ENCODE results near the gene CDH6. TPM values are rescaled to one million over a fixed set of nuclear protein-coding genes. Genes with fewer than 3 reads are reported as not detected.

CDH6 gene
- total RNA-seq, 1 experiment from 2014 or later = 0.12 TPM

DNA sequence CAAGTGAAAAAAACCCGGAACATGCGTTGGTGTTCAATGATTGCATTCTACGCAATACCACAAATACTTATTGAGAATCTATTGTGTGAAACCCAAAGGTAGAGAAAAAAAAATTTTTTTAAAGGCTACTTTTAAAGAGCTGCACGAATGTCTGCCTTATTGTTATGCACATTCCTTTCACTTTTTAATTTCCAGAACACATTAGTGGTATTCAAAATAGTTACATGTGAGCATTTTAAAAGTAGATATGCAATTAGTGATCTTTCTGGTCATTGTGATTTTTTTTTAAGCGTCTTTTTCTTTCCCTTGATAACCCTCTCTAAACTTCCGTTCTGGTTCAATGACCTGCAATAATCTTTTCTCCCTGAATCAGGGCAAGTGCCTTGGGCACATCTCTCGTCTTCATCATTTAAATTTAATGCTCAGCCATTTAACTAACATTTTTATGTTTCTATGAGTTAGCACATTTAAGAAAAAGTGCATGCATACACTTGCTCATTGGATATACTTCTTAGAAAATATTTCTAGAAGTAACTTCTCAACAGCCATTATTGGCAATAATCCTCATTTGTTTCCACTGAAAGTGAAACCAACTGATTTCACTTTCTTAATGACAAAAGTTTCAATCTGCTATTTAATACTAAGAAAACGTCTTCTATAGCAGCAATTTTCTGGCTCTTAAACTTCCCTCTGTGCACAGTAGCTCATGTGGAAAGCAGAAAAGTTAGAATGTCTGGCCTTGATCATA, 80.3 kb downstream of the CDH6 start:
- DNase-seq (ENCODE audit: low read depth, low spot score) (no peak), ATAC-seq (no peak)
- Histone ChIP-seq H3K9me3 (ENCODE audit: control insufficient read depth in 1 of 2, insufficient read depth in 1 of 2, low read depth in 1 of 2, low read length in 2 of 2) (no peaks in the 10 kb centered on the region), H3K4me1 (ENCODE audit: control insufficient read depth in 1 of 2, insufficient read depth in 2 of 2, low read length in 2 of 2) (no peaks in the 10 kb centered on the region), H3K9me2 (ENCODE audit: insufficient read depth) (no peaks in the 10 kb centered on the region), H3K4me3 (replicated peaks in 1 of 2; ENCODE audit: low read depth in 1 of 2, low read length in 2 of 2) (no peak overlapping the region), H3K79me2 (ENCODE audit: insufficient read depth, low read length) (no peaks in the 10 kb centered on the region), H3K27ac (ENCODE audit: low read depth, low read length) (no peak overlapping the region), H4K20me1 (ENCODE audit: insufficient read depth) (no peaks in the 10 kb centered on the region), H3K27me3 (ENCODE audit: insufficient read depth, low read length) (no peaks in the 10 kb centered on the region), H2AFZ (ENCODE audit: low read depth, low read length, poor library complexity, severe bottlenecking) (no peak overlapping the region), H3K9ac (ENCODE audit: low read length) (no peak overlapping the region), H3K4me2 (ENCODE audit: low read length) (no peak overlapping the region), H3K36me3 (ENCODE audit: control insufficient read depth in 1 of 2, insufficient read depth in 2 of 2, low read length in 2 of 2) (no peaks in the 10 kb centered on the region)
- CTCF ChIA-PET = no interaction called here
- no TSS peak for BruUV-seq (replicated peaks)
- POLR2A ChIA-PET = no interaction called here
- intact Hi-C loops (cut with micrococcal nuclease) = no loop called here
- TF ChIP-seq EZH2phosphoT487 (IDR thresholded peaks at IDR 0.05; ENCODE audit: borderline replicate concordance) = no peak
- no peak for TF ChIP-seq EGR1 (IDR thresholded peaks at IDR 0.05; ENCODE audit: low read depth)
- TF ChIP-seq, protein P1, sequence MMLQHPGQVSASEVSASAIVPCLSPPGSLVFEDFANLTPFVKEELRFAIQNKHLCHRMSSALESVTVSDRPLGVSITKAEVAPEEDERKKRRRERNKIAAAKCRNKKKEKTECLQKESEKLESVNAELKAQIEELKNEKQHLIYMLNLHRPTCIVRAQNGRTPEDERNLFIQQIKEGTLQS (IDR thresholded peaks at IDR 0.05) = no peak
- TF ChIP-seq FOSL1 (IDR thresholded peaks at IDR 0.05; ENCODE audit: low read depth) = no peak
- TF ChIP-seq SRF (IDR thresholded peaks at IDR 0.05; ENCODE audit: low read depth) = no peak
- no peak for TF ChIP-seq SP1 (IDR thresholded peaks at IDR 0.05; ENCODE audit: low read depth)
- TF ChIP-seq, protein P2, sequence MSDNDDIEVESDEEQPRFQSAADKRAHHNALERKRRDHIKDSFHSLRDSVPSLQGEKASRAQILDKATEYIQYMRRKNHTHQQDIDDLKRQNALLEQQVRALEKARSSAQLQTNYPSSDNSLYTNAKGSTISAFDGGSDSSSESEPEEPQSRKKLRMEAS (IDR thresholded peaks at IDR 0.05) = no peak
- TF ChIP-seq, protein P3, sequence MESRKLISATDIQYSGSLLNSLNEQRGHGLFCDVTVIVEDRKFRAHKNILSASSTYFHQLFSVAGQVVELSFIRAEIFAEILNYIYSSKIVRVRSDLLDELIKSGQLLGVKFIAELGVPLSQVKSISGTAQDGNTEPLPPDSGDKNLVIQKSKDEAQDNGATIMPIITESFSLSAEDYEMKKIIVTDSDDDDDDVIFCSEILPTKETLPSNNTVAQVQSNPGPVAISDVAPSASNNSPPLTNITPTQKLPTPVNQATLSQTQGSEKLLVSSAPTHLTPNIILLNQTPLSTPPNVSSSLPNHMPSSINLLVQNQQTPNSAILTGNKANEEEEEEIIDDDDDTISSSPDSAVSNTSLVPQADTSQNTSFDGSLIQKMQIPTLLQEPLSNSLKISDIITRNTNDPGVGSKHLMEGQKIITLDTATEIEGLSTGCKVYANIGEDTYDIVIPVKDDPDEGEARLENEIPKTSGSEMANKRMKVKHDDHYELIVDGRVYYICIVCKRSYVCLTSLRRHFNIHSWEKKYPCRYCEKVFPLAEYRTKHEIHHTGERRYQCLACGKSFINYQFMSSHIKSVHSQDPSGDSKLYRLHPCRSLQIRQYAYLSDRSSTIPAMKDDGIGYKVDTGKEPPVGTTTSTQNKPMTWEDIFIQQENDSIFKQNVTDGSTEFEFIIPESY (IDR thresholded peaks at IDR 0.05; ENCODE audit: extremely low read depth, insufficient replicate concordance, low read length) = no peak
- no peak for TF ChIP-seq ZFX (IDR thresholded peaks at IDR 0.05)
- TF ChIP-seq CEBPB (IDR thresholded peaks at IDR 0.05; ENCODE audit: low read depth) = no peak
- TF ChIP-seq CBX3 (IDR thresholded peaks at IDR 0.05; ENCODE audit: low read depth) = no peak
- no peak for TF ChIP-seq EZH2 (IDR thresholded peaks at IDR 0.05)
- RAD21 ChIA-PET (ENCODE audit: low non-redundant PET in 1 of 2, low total read pairs in 2 of 2, uncharacterized antibody in 2 of 2, unreplicated experiment in 2 of 2) = no interaction called here
